Naive thymus-derived CD8-positive, alpha-beta T cell (primary cell): Measurements from ENCODE around the gene STX5. TPM values are rescaled to one million over a fixed set of nuclear protein-coding genes. Genes with fewer than 3 reads are reported as not detected.
"Not testable (repeated sequence)": the region's sequence is repeated elsewhere in the genome, so short reads cannot be mapped to it uniquely, and the experiment has no call there.

ENCODE experiments used
- ATAC-seq, 2 donors: fragments of 150-1000 bp; cut with Tn5 transposase in 1 of 2; sonication (Bioruptor Pico), chemical (Tn5 transposase) in 1 of 2; 1 replicate in 1 of 2; 2 replicates in 1 of 2; pipeline ENCODE4 v1.10.0; 2021; ENCODE audit warnings: mild to moderate bottlenecking in 2 of 2, moderate library complexity in 2 of 2
- POLR2A ChIA-PET: fragments of 350-600 bp; sonication (Branson Sonifier 250); formaldehyde crosslinking; loops from one replicate; lab custom pipeline; 2021; ENCODE audit warnings: antibody characterized with exemption; lab: Charles Lee
- DNase-seq, 10 donors: peaks; one replicate each; pipeline versions ENCODE4 v3.0.0 to v3.0.0-alpha.2; 2020 to 2022
- H3K27ac Mint-ChIP-seq, 10 donors: one replicate each; pipeline ENCODE4 v1.8.0; 2020 to 2022; ENCODE audit warnings: mild to moderate bottlenecking in 10 of 10, mixed read lengths in 10 of 10, moderate library complexity in 4 of 10, inconsistent platforms in 1 of 10
- H3K27me3 Mint-ChIP-seq, 5 donors: one replicate each; pipeline ENCODE4 v1.8.0; 2021 to 2022; ENCODE audit warnings: mixed read lengths in 5 of 5
- H3K36me3 Mint-ChIP-seq, 3 donors: one replicate each; pipeline ENCODE4 v1.8.0; 2020 to 2022; ENCODE audit warnings: mixed read lengths in 3 of 3, mild to moderate bottlenecking in 2 of 3, inconsistent platforms in 1 of 3
- H3K4me1 Mint-ChIP-seq, 4 donors: one replicate each; pipeline ENCODE4 v1.8.0; 2021 to 2022; ENCODE audit warnings: mixed read lengths in 4 of 4
- H3K4me3 Mint-ChIP-seq, 10 donors: one replicate each; pipeline ENCODE4 v1.8.0; 2020 to 2022; ENCODE audit warnings: mild to moderate bottlenecking in 10 of 10, mixed read lengths in 10 of 10, moderate library complexity in 6 of 10, inconsistent platforms in 1 of 10
- H3K9me3 Mint-ChIP-seq, 9 donors: one replicate each; pipeline ENCODE4 v1.8.0; 2020 to 2022; ENCODE audit warnings: mixed read lengths in 9 of 9, mild to moderate bottlenecking in 3 of 9, inconsistent platforms in 1 of 9, moderate library complexity in 1 of 9
- microRNA-seq: library from miRNA; unstranded; fragments of <30 nt; microRNA quantifications from one replicate; pipeline ENCODE4 v1.2.0, GENCODE V29; 2022; ENCODE audit warnings: borderline microRNAs expressed
- polyA plus RNA-seq, 3 donors: library from polyadenylated mRNA; unstranded; fragments of 300-500 nt; fragmentation: Illumina TruSeq; gene quantifications; one replicate each; pipeline ENCODE4 v1.2.3, GENCODE V29; 2021
- total RNA-seq, 8 experiments: library from RNA in 2 of 8; stranded (reverse) in 2 of 8; gene quantifications; one replicate each; pipeline ENCODE4 v1.2.3 and lab custom pipeline; 2021 to 2026

Gene STX5
- total and polyA plus RNA-seq, 5 experiments from 2014 or later, result 25.4 to 61.7 (median 30.4) TPM

GRCh38 chr11:62771144-62772021 is 60.5 kb downstream of the STX5 start, which contains the start of gene TAF6L:
Gene TAF6L, plus strand, starts transcription at chr11:62771396. Its CDS starts 4,388 bp downstream, at chr11:62775784.
- no peaks in the 10 kb centered on the region for H3K9me3 Mint-ChIP-seq
- H3K4me1 Mint-ChIP-seq, result peaks cover 15 to 34% (median 32%) of the 10 kb centered on the region in 4 donors
- peak within 1 kb of the TSS; percentile 84 to 99 (median 96) for H3K4me3 Mint-ChIP-seq
- H3K27ac Mint-ChIP-seq, result peak within 1 kb of the TSS; percentile 89 to 98 (median 96)
- H3K36me3 Mint-ChIP-seq, result peaks cover 0 to 22% (median 2%) of the 10 kb centered on the region in 3 donors
- DNase-seq (peak; percentile 78 to 93 (median 83)), ATAC-seq (peak; percentile 82 to 94)
- no peaks in the 10 kb centered on the region for H3K27me3 Mint-ChIP-seq
- POLR2A ChIA-PET, result interaction anchor here (0.7 to 6.2 kb wide), 24 partner anchors 7 to 197 kb away, joined by 3 to 75 read pairs (median 4); partner anchors contain the start of genes BSCL2, C11orf98, CSKMT and EEF1G

GRCh38 chr11:62770778-62771143 is 61.1 kb downstream of the STX5 start:
- Mint-ChIP-seq H3K27ac (peak overlapping the region; percentile 89 to 98 (median 96)), H3K9me3 (no peaks in the 10 kb centered on the region), H3K36me3 (peaks cover 0 to 24% (median 4%) of the 10 kb centered on the region in 3 donors), H3K4me3 (peak overlapping the region; percentile 84 to 99 (median 96)), H3K27me3 (no peaks in the 10 kb centered on the region), H3K4me1 (peaks cover 19 to 37% (median 32%) of the 10 kb centered on the region in 4 donors)
- ATAC-seq (peak in 1 of 2 donors; percentile 10), DNase-seq (no peak)
- POLR2A ChIA-PET, result interaction anchor here (0.6 to 6.2 kb wide), 23 partner anchors 10 to 197 kb away, joined by 3 to 75 read pairs (median 4); partner anchors contain the start of genes BSCL2, C11orf98, CSKMT and EEF1G

GRCh38 chr11:62760867-62761227 is 71.0 kb downstream of the STX5 start:
- not testable (repeated sequence) for ATAC-seq, H3K27me3 Mint-ChIP-seq, DNase-seq, H3K9me3 Mint-ChIP-seq
- Mint-ChIP-seq H3K27ac (peak overlapping the region in 9 of 10 donors; percentile 53 to 99 (median 98)), H3K4me1 (peaks cover 12 to 36% (median 26%) of the 10 kb centered on the region in 4 donors), H3K4me3 (peak overlapping the region in 9 of 10 donors; percentile 90 to 99 (median 97)), H3K36me3 (peaks cover 0 to 19% (median 1%) of the 10 kb centered on the region in 3 donors)
- POLR2A ChIA-PET, result interaction anchor here (0.5 to 5.9 kb wide), 25 partner anchors 7 to 169 kb away, joined by 3 to 85 read pairs (median 6); partner anchors contain the start of genes C11orf98, CSKMT, GANAB and HNRNPUL2

GRCh38 chr11:62757846-62758788 is 73.7 kb downstream of the STX5 start:
- H3K27ac Mint-ChIP-seq, result peak overlapping the region in 1 of 10 donors; percentile 20
- H3K36me3 Mint-ChIP-seq, result peaks cover 0 to 6% (median 0%) of the 10 kb centered on the region in 3 donors
- ATAC-seq (no peak), DNase-seq (no peak)
- POLR2A ChIA-PET, result interaction anchor here (0.5 to 5.9 kb wide), 7 partner anchors 12 to 106 kb away, joined by 3 to 75 read pairs (median 3); partner anchors contain the start of genes HNRNPUL2 and TAF6L
- peaks cover 14 to 34% (median 31%) of the 10 kb centered on the region in 4 donors for H3K4me1 Mint-ChIP-seq
- no peak overlapping the region for H3K4me3 Mint-ChIP-seq
- no peaks in the 10 kb centered on the region for H3K27me3 Mint-ChIP-seq
- no peaks in the 10 kb centered on the region for H3K9me3 Mint-ChIP-seq

Small RNA genes within 50 kb of the gene (microRNA-seq; reads per million reads assigned to microRNA genes)
- gene MIR6514 (not detected), gene MIR6748 (not detected)

Other genes with a start within 250 kb of the STX5 start
- 10 to 100 TPM; 46.4 to 50.9 TPM for gene TUT1, start 240.5 kb downstream of the STX5 start, total RNA-seq
- gene TUT1, start 240.5 kb downstream of the STX5 start, polyA plus RNA-seq, result 10 to 100 TPM; 12.8 to 24.4 (median 16.9) TPM
- 100 to 1,000 TPM; 170 to 178 TPM for gene MTA2, start 230.2 kb downstream of the STX5 start, total RNA-seq
- 10 to 100 TPM; 15.8 to 32.6 (median 21.5) TPM for gene MTA2, start 230.2 kb downstream of the STX5 start, polyA plus RNA-seq
- 100 to 1,000 TPM; 251 to 255 TPM for gene EML3, start 219.3 kb downstream of the STX5 start, total RNA-seq
- 10 to 100 TPM; 14.8 to 23.7 (median 15.7) TPM for gene EML3, start 219.3 kb downstream of the STX5 start, polyA plus RNA-seq
- gene ROM1, start 218.8 kb downstream of the STX5 start, total RNA-seq, result 1 to 10 TPM; 5.4 to 6.1 TPM
- 1 to 10 TPM in 2 of 3 donors, under 1 TPM in 1; 0.82 to 1.9 (median 1.8) TPM for gene ROM1, start 218.8 kb downstream of the STX5 start, polyA plus RNA-seq
- 10 to 100 TPM; 79.8 to 83.8 TPM for gene B3GAT3, start 210.1 kb downstream of the STX5 start, total RNA-seq
- gene B3GAT3, start 210.1 kb downstream of the STX5 start, polyA plus RNA-seq, result 10 to 100 TPM; 35.6 to 51.3 (median 40.3) TPM
- 100 to 1,000 TPM; 326 to 327 TPM for gene GANAB, start 185.4 kb downstream of the STX5 start, total RNA-seq
- 100 to 1,000 TPM; 171 to 197 (median 174) TPM for gene GANAB, start 185.4 kb downstream of the STX5 start, polyA plus RNA-seq
- 10 to 100 TPM; 25.8 to 27.4 TPM for gene INTS5, start 178.7 kb downstream of the STX5 start, total RNA-seq
- 10 to 100 TPM; 27.7 to 58.3 (median 45.6) TPM for gene INTS5, start 178.7 kb downstream of the STX5 start, polyA plus RNA-seq
- gene C11orf98, start 166.8 kb downstream of the STX5 start, total RNA-seq, result 10 to 100 TPM; 51.8 to 58.0 TPM
- 100 to 1,000 TPM in 2 of 3 donors, 10 to 100 TPM in 1; 99.9 to 149 (median 117) TPM for gene C11orf98, start 166.8 kb downstream of the STX5 start, polyA plus RNA-seq
- 10 to 100 TPM; 43.6 to 45.0 TPM for gene CSKMT, start 166.7 kb downstream of the STX5 start, total RNA-seq
- 1 to 10 TPM; 1.8 to 3.7 (median 3.4) TPM for gene CSKMT, start 166.7 kb downstream of the STX5 start, polyA plus RNA-seq
- 1 to 10 TPM; 5.4 to 6.6 TPM for gene UQCC3, start 160.4 kb downstream of the STX5 start, total RNA-seq
- 1 to 10 TPM; 9.1 to 9.7 (median 9.6) TPM for gene UQCC3, start 160.4 kb downstream of the STX5 start, polyA plus RNA-seq
- gene LBHD1, start 159.8 kb downstream of the STX5 start, total RNA-seq, result 10 to 100 TPM; 29.5 to 30.9 TPM
- gene LBHD1, start 159.8 kb downstream of the STX5 start, polyA plus RNA-seq, result 1 to 10 TPM; 2.4 to 8.3 (median 4.4) TPM
- 100 to 1,000 TPM; 214 to 218 TPM for gene UBXN1, start 153.0 kb downstream of the STX5 start, total RNA-seq
- gene UBXN1, start 153.0 kb downstream of the STX5 start, polyA plus RNA-seq, result 100 to 1,000 TPM; 188 to 219 (median 218) TPM
- gene LRRN4CL, start 142.5 kb downstream of the STX5 start, total RNA-seq, result under 1 TPM in 1 of 2 experiments, not detected in 1; 0.36 TPM
- gene LRRN4CL, start 142.5 kb downstream of the STX5 start, polyA plus RNA-seq, result not detected
- 10 to 100 TPM; 37.0 to 50.7 TPM for gene BSCL2, start 124.6 kb downstream of the STX5 start, total RNA-seq
- 10 to 100 TPM; 58.2 to 65.0 (median 58.8) TPM for gene BSCL2, start 124.6 kb downstream of the STX5 start, polyA plus RNA-seq
- not detected for gene GNG3, start 124.4 kb downstream of the STX5 start, total RNA-seq
- gene GNG3, start 124.4 kb downstream of the STX5 start, polyA plus RNA-seq, result under 1 TPM in 1 of 3 donors, not detected in 2; 0.27 TPM
- 10 to 100 TPM; 81.6 to 84.0 TPM for gene HNRNPUL2, start 104.6 kb downstream of the STX5 start, total RNA-seq
- gene HNRNPUL2, start 104.6 kb downstream of the STX5 start, polyA plus RNA-seq, result 1 to 10 TPM in 2 of 3 donors, under 1 TPM in 1; 0.99 to 3.0 (median 1.0) TPM
- 10 to 100 TPM; 46.1 to 47.6 TPM for gene TTC9C, start 103.6 kb downstream of the STX5 start, total RNA-seq
- gene TTC9C, start 103.6 kb downstream of the STX5 start, polyA plus RNA-seq, result 10 to 100 TPM in 2 of 3 donors, 1 to 10 TPM in 1; 8.5 to 18.8 (median 15.4) TPM
- 10 to 100 TPM; 27.3 to 27.6 TPM for gene ZBTB3, start 77.9 kb downstream of the STX5 start, total RNA-seq
- 1 to 10 TPM; 2.1 to 6.7 (median 3.6) TPM for gene ZBTB3, start 77.9 kb downstream of the STX5 start, polyA plus RNA-seq
- gene POLR2G, start 70.5 kb downstream of the STX5 start, total RNA-seq, result 10 to 100 TPM; 87.8 to 94.0 TPM
- gene POLR2G, start 70.5 kb downstream of the STX5 start, polyA plus RNA-seq, result 100 to 1,000 TPM; 255 to 266 (median 259) TPM
- 10 to 100 TPM; 28.6 to 34.9 TPM for gene TAF6L, start 60.7 kb downstream of the STX5 start, total RNA-seq
- gene TAF6L, start 60.7 kb downstream of the STX5 start, polyA plus RNA-seq, result 10 to 100 TPM in 1 of 3 donors, 1 to 10 TPM in 2; 8.7 to 10.8 (median 8.9) TPM
- gene TMEM179B, start 44.6 kb downstream of the STX5 start, total RNA-seq, result 10 to 100 TPM; 66.2 to 71.5 TPM
- gene TMEM179B, start 44.6 kb downstream of the STX5 start, polyA plus RNA-seq, result 100 to 1,000 TPM; 109 to 126 (median 122) TPM
- gene TMEM223, start 40.0 kb downstream of the STX5 start, total RNA-seq, result 10 to 100 TPM; 15.0 to 16.5 TPM
- 10 to 100 TPM; 39.1 to 57.8 (median 45.5) TPM for gene TMEM223, start 40.0 kb downstream of the STX5 start, polyA plus RNA-seq
- 100 to 1,000 TPM; 185 to 191 TPM for gene NXF1, start 26.6 kb downstream of the STX5 start, total RNA-seq
- gene NXF1, start 26.6 kb downstream of the STX5 start, polyA plus RNA-seq, result 10 to 100 TPM; 38.4 to 82.9 (median 62.8) TPM
- gene TEX54, start 790 bp upstream of the STX5 start, total RNA-seq, result under 1 TPM; 0.88 to 0.91 TPM
- 1 to 10 TPM; 1.6 to 2.2 (median 1.7) TPM for gene TEX54, start 790 bp upstream of the STX5 start, polyA plus RNA-seq
- gene WDR74, start 7.5 kb upstream of the STX5 start, total RNA-seq, result 100 to 1,000 TPM; 129 to 130 TPM
- 10 to 100 TPM; 35.7 to 64.0 (median 49.4) TPM for gene WDR74, start 7.5 kb upstream of the STX5 start, polyA plus RNA-seq
- 100 to 1,000 TPM; 352 to 353 TPM for gene SLC3A2, start 48.8 kb upstream of the STX5 start, total RNA-seq
- gene SLC3A2, start 48.8 kb upstream of the STX5 start, polyA plus RNA-seq, result 100 to 1,000 TPM; 119 to 164 (median 125) TPM
- not detected for gene CHRM1, start 89.3 kb upstream of the STX5 start, total RNA-seq
- not detected for gene CHRM1, start 89.3 kb upstream of the STX5 start, polyA plus RNA-seq
- not detected for gene SLC22A6, start 152.9 kb upstream of the STX5 start, total RNA-seq
- gene SLC22A6, start 152.9 kb upstream of the STX5 start, polyA plus RNA-seq, result not detected
- not detected for gene SLC22A8, start 183.8 kb upstream of the STX5 start, total RNA-seq
- gene SLC22A8, start 183.8 kb upstream of the STX5 start, polyA plus RNA-seq, result not detected